ENCODE data around the gene TEX14.
A peak's percentile ranks its signal among the peaks of the same experiment; 100 is the strongest.

Gene TEX14, protein sequence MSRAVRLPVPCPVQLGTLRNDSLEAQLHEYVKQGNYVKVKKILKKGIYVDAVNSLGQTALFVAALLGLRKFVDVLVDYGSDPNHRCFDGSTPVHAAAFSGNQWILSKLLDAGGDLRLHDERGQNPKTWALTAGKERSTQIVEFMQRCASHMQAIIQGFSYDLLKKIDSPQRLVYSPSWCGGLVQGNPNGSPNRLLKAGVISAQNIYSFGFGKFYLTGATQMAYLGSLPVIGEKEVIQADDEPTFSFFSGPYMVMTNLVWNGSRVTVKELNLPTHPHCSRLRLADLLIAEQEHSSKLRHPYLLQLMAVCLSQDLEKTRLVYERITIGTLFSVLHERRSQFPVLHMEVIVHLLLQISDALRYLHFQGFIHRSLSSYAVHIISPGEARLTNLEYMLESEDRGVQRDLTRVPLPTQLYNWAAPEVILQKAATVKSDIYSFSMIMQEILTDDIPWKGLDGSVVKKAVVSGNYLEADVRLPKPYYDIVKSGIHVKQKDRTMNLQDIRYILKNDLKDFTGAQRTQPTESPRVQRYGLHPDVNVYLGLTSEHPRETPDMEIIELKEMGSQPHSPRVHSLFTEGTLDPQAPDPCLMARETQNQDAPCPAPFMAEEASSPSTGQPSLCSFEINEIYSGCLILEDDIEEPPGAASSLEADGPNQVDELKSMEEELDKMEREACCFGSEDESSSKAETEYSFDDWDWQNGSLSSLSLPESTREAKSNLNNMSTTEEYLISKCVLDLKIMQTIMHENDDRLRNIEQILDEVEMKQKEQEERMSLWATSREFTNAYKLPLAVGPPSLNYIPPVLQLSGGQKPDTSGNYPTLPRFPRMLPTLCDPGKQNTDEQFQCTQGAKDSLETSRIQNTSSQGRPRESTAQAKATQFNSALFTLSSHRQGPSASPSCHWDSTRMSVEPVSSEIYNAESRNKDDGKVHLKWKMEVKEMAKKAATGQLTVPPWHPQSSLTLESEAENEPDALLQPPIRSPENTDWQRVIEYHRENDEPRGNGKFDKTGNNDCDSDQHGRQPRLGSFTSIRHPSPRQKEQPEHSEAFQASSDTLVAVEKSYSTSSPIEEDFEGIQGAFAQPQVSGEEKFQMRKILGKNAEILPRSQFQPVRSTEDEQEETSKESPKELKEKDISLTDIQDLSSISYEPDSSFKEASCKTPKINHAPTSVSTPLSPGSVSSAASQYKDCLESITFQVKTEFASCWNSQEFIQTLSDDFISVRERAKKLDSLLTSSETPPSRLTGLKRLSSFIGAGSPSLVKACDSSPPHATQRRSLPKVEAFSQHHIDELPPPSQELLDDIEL (N-terminal part only)

GRCh38 chr17:58691701-58692238 lies at the start of gene TEX14:
Gene TEX14, minus strand, starts transcription at chr17:58692045. Its CDS starts 40,044 bp downstream, at chr17:58652001.
- TF ChIP-seq CTCF (IDR thresholded peaks at IDR 0.05; ENCODE audit: low read length, missing control alignments), result no peak
- no peak for DNase-seq (ENCODE audit: low read depth)
- H3K4me3 ChIP-seq (replicated peaks; ENCODE audit: low read depth, low read length), result peak within 1 kb of the TSS; percentile 68

- no peak for TF ChIP-seq CTCF (IDR thresholded peaks at IDR 0.05; ENCODE audit: low read length, missing control alignments)
- H3K4me3 ChIP-seq (replicated peaks; ENCODE audit: low read depth, low read length), result no peak overlapping the region
- DNase-seq (ENCODE audit: low read depth), result peak; percentile 48
Observed at GRCh38 chr17:58741121-58741625, 49.3 kb upstream of the TEX14 start.

DNA sequence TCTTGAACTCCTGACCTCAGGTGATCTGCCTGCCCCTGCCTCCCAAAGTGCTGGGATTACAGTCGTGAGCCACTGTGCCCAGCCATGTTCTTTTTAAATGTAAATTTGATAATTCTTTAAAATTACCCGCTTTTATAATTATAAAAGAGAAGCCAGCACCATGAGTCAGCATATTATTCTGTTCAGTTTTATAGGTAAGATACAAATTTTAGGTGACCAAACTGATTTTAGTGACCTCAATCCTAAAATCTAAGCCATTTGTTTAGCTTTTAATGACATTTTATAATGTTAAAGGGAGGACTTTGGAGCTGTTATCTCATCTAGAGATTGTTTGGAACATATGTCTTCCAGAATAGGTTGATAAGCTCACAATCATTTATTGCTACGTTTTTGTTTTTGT lies 43.0 kb upstream of the TEX14 start:
- no peak for DNase-seq (ENCODE audit: low read depth)
- TF ChIP-seq CTCF (IDR thresholded peaks at IDR 0.05; ENCODE audit: low read length, missing control alignments), result no peak
- no peak overlapping the region for H3K4me3 ChIP-seq (replicated peaks; ENCODE audit: low read depth, low read length)

GRCh38 chr17:58734040-58734439 lies 42.2 kb upstream of the TEX14 start:
- H3K4me3 ChIP-seq (replicated peaks; ENCODE audit: low read depth, low read length), result no peak overlapping the region
- no peak for TF ChIP-seq CTCF (IDR thresholded peaks at IDR 0.05; ENCODE audit: low read length, missing control alignments)
- no peak for DNase-seq (ENCODE audit: low read depth)

DNA sequence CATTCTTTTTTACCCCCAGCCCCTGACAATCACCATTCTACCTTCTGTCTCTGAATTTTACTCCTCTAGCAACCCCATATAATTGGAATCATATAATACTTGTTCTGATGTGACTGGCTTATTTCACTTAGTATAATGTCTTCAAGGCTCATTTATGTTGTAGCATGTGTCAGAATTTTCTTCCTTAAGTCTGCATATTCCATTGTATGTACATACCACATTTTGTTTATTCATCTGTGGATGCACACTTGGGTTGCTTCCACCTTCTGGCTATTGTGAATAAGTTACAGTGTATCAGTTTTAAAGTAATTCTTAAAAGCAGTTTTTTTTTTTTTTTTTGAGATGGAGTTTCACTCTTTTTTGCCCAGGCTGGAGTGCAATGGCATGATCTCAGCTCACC lies 39.1 kb upstream of the TEX14 start:
- no peak for TF ChIP-seq CTCF (IDR thresholded peaks at IDR 0.05; ENCODE audit: low read length, missing control alignments)
- H3K4me3 ChIP-seq (replicated peaks; ENCODE audit: low read depth, low read length), result no peak overlapping the region
- DNase-seq (ENCODE audit: low read depth), result no peak

DNA sequence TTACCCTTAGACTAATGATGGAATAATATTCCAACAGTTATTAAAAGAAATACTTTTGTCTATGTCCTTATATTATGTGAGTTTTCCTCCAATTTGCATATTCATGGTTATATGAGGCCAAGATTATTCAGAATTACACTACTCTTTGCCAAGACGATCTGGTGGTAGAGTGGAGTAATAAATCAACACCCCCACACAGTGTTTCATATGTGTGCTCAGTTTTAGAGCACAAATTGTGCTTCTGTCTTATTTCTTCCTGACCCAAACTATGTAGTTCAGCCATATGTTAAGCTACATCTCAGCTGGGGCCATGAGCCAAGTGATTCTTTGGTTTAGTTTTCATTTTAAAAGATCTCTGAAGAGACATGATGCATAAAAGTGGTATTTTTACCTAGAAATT lies 37.0 kb upstream of the TEX14 start:
- no peak for DNase-seq (ENCODE audit: low read depth)
- TF ChIP-seq CTCF (IDR thresholded peaks at IDR 0.05; ENCODE audit: low read length, missing control alignments), result no peak
- H3K4me3 ChIP-seq (replicated peaks; ENCODE audit: low read depth, low read length), result no peak overlapping the region
